Hypothalamus (tissue), 51 donors: ENCODE measurements around the gene SELENOO.
"Not testable (repeated sequence)": the region's sequence is repeated elsewhere in the genome, so short reads cannot be mapped to it uniquely, and the experiment has no call there.

Experiments
- DNase-seq, 51 donors: peaks; one replicate each; lab custom pipeline; 2025; lab: John Stamatoyannopoulos, UW

The SELENOO gene, protein sequence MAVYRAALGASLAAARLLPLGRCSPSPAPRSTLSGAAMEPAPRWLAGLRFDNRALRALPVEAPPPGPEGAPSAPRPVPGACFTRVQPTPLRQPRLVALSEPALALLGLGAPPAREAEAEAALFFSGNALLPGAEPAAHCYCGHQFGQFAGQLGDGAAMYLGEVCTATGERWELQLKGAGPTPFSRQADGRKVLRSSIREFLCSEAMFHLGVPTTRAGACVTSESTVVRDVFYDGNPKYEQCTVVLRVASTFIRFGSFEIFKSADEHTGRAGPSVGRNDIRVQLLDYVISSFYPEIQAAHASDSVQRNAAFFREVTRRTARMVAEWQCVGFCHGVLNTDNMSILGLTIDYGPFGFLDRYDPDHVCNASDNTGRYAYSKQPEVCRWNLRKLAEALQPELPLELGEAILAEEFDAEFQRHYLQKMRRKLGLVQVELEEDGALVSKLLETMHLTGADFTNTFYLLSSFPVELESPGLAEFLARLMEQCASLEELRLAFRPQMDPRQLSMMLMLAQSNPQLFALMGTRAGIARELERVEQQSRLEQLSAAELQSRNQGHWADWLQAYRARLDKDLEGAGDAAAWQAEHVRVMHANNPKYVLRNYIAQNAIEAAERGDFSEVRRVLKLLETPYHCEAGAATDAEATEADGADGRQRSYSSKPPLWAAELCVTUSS

DNA sequence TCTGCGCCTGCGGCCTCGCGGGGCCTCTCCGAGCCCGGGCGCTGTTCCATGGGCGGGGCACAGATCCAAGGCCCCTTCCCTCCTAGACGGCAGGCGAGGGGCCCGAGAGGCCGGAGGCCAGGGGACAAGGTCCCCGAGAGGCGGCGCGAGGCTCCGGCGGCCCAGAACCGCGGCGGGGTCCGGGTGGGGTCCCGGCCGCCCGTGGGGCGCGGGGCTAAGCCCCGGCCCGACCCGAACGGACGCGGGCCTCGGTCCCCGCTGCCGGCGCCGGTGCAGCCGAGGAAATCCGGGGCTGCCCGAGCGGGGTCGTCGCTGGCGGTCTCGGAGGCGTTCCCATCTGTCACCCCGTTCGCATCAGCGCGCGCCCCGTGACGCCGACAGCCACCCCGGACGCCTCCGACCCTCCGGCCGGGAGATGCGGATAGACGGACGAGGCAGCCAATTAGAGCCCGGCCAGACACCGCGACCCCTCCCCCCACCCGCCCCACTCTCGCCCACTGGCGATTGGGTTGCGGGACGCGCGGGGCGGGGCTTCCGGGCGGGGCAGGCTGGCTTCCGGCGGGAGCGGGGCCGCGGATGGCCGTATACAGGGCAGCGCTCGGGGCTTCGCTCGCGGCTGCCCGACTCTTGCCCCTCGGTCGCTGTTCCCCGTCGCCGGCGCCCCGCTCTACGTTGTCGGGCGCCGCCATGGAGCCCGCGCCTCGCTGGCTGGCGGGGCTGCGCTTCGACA, at the start of gene SELENOO:
Gene SELENOO (plus strand): TSS at position 551 of the 730 bp plus-strand sequence. CDS start 26 bp downstream, at position 577.
- DNase-seq = peak; percentile 34 to 98 (median 90)

DNA sequence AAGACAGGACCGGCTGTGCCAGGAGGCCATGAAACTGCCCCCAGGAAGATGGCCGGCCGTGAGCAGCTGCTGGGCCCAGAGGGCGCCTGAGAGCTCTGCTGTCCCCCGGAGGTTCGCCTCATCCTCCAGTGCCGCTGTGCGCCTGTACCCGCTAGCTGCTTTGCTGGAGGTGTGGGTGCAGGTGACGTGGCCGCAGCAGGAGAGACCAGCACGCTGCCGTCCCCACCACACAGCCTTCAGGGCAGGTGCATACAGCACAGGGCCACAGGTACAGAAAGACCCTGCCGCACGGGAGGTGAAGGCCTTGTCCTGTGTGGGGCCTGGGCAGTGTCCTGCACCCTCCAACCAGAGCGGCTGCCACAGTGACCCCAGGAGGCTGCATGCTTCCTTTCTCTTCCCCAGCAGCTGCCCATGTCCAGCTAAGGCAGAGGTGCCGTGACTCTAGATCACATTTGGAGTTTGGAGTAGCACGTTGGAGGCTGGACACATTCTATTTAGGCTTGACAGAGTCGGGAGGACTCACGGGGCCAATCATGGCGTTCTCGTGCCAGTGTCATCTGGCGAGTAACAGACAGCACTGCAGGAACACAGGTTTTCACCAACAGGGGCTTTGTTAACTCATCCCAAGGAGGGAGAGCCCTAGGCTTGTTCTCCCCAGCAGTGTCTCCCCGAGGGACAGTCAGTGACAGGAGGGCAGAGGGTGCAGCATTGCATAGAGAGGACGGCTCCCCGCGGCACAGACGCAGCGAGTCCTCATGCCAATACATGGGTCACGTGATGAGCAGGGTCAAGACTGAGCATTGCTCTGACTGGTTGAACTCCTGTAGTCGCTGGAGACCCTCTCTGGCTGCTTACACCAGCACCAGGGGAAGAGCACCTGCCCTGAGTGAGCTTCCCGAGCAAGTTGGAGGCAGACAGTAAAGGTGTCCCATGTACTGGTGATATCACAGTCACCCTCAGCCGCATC, 49.0 kb upstream of the SELENOO start:
- no peak for DNase-seq

DNA sequence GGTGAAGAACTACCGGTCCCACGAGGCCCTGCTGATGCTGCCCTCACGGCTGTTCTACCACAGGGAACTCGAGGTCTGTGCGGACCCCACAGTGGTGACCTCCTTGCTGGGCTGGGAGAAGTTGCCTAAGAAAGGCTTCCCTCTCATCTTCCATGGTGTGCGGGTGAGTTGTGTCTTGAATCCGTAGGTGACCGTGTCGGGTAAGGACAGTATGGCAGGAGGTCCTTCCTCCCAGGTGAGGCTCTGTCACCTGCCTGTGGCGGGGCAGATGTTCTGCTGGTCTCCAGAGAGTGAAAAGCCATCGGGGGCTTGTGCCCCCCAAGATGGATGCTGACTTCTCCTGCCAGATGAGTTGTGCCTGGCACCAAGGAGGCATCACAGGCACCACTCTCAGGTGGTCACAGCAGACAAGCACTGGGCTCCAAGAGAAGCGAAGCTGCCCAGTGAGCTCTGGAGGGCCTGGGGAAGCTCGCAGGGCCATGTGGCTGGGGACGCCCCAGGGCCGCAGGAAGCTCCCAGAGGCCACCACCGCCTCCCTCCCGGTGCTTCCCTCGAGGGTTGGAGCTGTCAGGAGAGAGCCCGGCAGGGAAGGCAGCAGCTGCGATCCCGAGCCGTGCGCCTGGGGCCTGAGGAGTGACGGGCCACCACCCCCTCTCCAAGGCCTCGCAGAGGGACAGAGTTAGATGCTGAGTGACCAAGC, 47.6 kb upstream of the SELENOO start:
- no peak for DNase-seq

DNA sequence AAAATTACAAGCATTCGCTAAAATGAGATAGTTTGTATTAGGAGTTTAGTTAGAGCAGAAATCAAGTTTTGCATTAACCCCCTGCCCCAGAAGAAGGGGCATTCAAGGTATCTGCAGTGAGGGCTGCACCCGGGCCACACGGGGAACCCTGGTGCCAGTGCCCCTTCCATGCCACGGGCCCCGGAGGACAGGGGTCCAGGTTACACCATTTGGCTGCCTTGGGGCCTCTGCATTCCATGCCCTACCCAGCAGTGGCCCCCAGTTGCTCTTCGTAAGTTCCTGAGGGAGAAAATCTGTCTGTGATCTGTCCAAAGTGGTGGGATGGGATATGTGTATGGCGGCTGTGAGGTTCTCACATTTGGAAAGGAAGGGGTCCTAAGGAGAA, 47.1 kb upstream of the SELENOO start:
- DNase-seq = no peak

DNA sequence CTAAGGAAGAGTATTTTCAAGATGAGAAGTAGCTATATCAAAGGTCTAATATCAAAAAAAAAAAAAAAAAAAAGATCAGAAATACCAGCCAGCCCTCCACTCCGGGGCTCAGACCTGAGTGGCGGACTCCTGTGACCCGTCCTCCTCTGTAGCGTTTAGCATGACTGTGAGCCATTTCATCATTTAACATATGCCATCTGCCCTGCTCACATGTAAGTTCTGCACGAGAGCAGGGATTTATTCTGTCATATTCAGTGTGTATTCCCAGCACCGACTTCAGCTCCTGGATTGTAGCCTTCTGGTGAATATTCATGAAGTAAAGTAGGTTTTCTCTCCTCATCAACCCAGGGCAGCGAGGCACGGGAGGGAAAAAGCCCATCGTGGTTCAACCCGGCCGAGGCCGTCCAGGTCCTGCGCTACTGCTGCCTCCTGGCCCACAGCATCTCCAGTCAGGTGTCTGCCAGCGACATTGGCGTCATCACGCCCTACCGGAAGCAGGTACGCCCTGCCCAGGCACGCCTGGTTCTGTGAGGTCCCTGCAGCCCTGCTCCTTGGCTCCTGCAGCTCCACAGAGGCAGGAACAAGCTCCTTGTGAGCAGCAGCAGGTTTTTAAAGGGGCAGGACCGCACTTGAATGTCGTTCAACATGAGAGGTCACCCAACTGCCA, 43.0 kb upstream of the SELENOO start:
- DNase-seq = no peak

DNA sequence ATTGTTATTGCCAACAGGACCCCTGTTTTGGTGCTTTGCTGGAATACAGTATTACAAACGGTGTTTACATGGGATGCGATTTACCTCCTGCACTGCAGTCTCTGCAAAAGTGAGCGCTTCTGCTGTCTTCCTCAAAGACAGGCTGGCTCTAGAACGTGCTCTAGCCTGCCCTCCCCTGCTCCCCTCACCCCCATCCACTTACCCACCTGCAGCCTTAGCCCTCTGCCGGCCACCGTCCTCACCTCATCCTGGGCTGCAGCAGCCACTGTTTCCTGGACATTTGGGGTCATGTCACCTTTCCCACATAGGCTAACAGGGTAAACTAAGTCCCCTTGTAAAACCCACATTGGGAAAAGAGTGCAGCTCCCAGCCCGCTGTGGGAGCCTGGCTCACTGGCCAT, 39.9 kb upstream of the SELENOO start:
- DNase-seq = no peak

DNA sequence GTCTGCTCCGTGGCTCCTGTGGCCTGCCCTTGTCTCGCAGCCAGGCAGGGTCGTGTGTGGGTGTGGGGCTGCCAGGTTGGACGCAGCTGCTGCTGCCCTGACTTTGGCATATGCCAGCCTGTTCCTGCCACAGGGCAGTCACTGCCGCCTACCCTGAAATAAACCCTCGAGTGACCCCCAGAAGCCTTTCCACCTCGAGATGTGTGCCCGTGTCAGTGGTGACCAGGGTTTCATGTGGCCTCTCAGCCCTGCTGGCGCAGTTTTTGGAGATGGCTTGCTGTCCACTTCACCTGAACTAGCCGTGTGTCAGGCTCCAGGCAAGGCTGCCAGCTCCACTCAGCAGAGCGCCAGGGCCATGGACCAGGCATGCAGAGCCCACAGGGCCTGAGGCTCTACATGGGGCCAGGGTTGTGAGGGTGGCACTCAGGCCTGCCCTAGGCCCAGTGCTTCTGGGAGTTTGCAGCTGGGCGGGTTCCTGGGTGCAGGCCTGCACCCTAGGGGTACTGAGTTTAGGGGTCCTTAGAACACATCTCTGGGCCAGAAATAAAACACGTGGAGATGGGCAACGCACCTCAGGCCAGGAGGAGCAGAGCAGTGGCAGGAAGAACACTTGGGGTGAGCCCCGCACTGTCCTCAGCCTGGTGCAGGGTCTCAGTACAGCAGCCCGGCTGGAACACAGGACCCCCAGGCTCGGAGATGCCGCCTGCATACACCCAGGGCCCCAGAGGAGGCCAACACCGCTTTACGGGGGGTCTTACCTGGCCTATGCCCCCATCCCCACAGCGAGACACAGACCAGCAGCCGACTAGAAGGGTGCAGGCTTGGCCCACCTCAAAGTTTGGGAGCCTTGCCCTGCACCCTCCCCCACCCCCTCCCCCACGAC, 39.1 kb upstream of the SELENOO start:
- DNase-seq = no peak

DNA sequence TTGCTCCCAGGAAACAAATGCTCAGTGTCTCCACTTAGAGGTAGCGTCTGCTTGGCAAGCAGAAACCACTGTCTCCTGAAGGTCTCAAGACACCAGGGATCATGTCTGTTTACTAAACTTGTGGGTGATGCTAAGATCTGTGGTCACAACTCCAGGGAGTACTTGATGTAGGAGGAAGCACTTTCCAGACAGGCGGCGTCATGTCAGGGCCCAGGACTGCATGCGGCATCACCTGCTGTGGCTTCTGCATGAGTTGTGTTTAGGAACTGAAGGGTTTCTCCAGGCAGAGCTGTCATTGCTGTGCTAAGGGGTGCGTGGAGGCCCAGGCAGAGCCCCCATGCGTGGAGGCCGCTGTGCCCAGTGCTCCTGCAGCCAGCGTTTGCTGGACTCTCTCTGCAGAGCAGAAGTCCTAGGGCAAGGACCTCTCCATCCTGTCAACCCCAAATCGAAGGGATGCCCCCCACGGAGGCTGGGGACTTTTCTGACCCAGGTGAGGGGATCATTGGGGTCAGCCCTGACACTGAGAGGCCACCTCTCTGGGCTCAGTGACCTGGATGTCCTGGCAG, 38.3 kb upstream of the SELENOO start:
- DNase-seq = no peak

DNA sequence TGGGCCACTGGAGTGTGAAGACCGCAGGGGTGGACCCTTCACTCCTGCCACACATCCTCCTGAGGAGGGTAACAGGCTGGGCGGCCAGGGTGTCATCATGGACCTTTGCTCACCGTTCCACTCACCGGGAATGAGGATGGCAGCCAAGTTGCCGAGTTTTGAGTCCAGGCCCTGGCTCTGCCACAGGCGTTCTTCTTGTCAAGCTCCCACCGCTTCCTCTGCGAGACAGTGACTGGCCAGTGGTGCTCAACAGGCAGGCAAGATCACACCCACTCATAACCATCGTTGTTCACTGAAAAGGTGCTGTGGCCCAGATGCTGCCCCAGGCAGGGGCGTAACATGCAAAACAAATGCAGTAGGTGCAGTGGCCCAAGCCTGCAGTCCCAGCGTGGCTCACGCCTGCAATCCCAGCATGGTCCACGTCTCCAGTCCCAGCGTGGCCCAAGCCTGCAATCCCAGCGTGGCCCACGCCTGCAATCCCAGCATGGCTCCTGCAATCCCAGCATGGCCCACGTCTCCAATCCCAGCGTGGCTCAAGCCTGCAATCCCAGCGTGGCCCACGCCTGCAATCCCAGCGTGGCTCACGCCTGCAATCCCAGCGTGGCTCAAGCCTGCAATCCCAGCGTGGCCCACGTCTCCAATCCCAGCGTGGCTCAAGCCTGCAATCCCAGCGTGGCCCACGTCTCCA, 35.2 kb upstream of the SELENOO start:
- no peak for DNase-seq

DNA sequence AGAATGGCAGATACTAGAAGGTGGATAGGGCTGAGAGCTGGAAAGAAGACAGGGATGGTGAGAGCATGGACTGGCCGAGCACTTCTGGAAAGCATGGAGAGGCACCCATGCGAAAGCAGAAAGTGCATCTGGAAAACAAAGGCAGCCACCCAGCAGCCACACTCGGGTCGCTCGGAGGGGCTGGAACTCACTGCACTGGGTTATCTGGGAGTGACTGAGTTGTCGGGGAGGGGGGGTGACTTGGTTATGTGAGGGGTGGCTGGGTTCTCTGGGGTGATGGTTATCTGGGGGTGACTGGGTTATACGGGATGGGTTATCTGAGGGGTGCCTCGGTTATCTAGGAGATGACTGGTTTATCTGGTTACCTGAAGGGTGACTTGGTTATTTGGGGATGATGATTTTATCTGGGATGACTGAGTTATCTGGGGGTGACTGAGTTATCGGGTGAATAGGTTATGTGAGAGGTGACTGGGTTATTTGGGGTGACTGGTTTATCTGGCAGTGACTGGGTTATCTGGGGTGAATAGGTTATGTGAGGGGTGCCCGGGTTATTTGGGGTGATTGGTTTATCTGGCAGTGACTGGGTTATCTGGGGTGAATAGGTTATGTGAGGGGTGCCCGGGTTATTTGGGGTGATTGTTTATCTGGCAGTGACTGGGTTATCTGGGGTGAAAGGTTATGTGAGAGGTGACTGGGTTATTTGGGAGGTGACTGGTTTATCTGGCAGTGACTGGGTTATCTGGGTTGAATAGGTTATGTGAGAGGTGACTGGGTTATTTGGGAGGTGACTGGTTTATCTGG, 32.9 kb upstream of the SELENOO start:
- DNase-seq = no peak

DNA sequence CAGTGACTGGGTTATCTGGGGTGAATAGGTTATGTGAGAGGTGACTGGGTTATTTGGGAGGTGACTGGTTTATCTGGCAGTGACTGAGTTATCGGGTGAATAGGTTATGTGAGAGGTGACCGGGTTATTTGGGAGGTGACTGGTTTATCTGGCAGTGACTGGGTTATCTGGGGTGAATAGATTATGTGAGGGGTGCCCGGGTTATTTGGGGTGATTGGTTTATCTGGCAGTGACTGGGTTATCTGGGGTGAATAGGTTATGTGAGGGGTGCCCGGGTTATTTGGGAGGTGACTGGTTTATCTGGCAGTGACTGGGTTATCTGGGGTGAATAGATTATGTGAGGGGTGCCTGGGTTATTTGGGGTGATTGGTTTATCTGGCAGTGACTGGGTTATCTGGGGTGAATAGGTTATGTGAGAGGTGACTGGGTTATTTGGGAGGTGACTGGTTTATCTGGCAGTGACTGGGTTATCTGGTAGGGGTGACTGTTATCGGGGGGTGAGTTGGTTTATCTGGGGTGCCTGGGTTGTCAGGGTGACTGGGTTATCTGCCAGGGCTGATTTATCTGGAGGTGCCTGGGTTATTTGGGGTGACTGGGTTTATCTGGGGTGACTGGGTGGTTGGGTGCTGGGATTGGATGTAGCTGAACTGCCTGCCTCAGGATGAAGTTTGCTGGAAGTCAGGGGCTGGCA, 32.2 kb upstream of the SELENOO start:
- not testable (repeated sequence) for DNase-seq

DNA sequence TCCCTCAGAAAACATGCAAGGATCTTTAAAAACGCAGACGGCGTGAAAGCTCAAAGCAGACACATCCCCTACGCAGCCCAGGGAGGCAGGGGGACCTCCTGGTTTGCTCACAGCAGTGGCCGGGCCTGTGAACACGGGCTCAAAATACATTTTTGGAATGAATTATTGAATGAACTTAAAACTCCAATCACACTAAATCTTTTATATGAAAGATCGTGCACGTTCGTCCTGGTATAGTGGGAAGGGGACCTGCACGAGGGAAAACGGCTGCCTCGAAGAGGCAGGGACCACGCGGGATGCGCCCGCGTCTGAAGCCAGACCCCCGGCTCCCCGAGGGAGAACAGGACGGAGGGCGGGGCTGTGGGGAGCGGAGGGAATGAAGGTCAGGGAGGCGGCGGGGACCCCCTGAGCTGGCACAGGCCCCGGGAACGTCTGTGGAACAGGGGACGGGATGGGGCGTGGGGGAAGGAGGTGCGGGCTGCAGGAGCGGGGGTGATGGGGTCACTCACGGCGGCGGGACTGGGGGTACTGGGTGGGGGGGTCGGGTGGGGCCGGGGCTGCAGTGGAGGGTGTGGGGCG, 31.5 kb upstream of the SELENOO start:
- DNase-seq = no peak

DNA sequence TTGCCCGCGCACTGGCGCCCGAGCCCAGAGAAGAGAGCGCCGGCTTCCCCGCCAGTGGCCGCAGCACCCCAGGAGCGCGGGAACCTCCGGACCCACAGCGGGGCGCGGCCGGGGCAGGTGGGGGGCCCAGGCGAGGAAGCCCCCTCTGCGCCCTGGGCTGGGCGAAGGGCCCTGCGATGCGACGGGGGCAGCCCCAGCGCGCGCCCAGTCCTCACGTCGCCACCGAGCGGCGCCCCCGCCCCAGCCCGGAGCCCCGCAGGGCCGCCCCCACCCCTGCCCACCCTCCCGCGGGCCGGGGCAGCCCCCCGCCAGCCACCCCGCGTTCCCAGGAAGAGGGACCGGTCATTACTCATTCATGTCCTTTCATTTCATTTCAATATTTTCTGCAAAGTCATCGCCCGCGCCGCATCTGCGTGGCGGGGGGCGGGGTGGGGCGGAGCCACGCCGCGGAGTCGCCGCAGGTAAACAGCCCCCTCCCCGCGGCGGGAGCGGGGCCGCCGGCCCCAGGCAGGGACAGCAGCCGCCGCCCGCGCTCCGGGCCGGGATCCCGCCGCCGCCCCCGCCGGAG, 31.0 kb upstream of the SELENOO start:
- peak in 1 of 51 donors; percentile 15 for DNase-seq

DNA sequence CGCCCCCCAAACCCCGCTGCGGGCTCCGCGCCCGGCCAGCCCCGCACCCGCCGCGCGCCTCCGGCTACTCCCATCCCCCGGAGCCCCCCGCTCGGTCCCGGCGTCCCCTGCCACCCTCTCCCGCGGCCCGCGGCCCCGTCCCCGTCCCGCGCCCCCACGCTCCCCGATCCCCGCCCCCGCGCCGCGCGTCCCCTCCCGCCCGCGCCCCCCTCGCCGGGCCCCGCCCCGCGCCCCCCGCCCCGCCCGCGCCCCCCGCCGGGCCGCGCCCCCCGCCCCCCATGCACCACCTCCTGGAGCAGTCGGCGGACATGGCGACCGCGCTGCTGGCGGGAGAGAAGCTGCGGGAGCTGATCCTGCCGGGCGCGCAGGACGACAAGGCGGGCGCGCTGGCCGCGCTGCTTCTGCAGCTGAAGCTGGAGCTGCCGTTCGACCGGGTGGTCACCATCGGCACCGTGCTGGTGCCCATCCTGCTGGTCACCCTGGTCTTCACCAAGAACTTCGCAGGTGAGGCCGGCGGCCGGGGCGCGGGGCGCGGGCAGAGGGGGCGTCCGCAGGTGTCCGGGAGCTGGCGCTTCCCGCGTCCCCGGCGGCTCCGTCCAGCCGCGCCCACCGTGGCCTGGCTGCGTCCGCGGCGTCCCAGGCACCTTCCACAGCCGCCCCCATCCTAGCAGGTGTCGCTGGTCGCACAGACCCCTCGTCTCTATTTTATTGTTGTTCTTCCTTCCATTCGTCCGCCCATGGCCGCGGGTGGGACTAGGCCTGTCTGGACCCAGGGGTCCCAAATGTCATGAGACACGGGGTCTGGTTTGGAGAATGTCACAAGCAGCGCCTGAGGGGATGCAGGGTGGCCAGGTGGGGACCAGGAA, 30.1 kb upstream of the SELENOO start, which contains the start of gene PANX2:
Gene PANX2 (plus strand): TSS at position 279 of the 866 bp plus-strand sequence. CDS start 0 bp downstream, at position 279.
- no peak for DNase-seq
